K562 (cell line): ENCODE data around the gene KIF15. TPM values are rescaled to one million over a fixed set of nuclear protein-coding genes. Genes with fewer than 3 reads are reported as not detected.

Experiments used
- CHD2 ChIP-seq: IDR thresholded peaks from 2 replicates; pipeline ENCODE4 v1.6.1; 2011; ENCODE audit warnings: low read depth, low read length
- HDGF ChIP-seq: fragments of 450-650 bp; IDR thresholded peaks from 2 replicates; pipeline ENCODE4 v1.6.1; 2016
- NFYB ChIP-seq: IDR thresholded peaks from 2 replicates; pipeline ENCODE4 v1.6.1; 2011; ENCODE audit warnings: mild to moderate bottlenecking, moderate library complexity; ENCODE audit not compliant: insufficient read length; ENCODE audit errors: extremely low read depth
- PHB ChIP-seq: fragments of 250-450 bp; sonication (Bioruptor Pico); IDR thresholded peaks from 2 replicates; pipeline ENCODE4 v1.5.0; 2021
- PHB2 ChIP-seq: fragments of 450-650 bp; IDR thresholded peaks from 2 replicates; pipeline ENCODE4 v1.6.1; 2017; ENCODE audit warnings: low read depth
- RBM14 ChIP-seq: fragments of 200-400 bp; formaldehyde crosslinking; IDR thresholded peaks from 2 replicates; pipeline ENCODE4 v1.6.1; 2018; ENCODE audit warnings: low read depth, mild to moderate bottlenecking, low read length, moderate library complexity, borderline replicate concordance; ENCODE audit not compliant: insufficient read depth
- RBM25 ChIP-seq: fragments of 200-400 bp; formaldehyde crosslinking; IDR thresholded peaks from 2 replicates; pipeline ENCODE4 v1.6.1; 2018; ENCODE audit warnings: low read length, low read depth, moderate library complexity; ENCODE audit not compliant: severe bottlenecking
- SLC30A9 ChIP-seq: fragments of 250-450 bp; sonication (Bioruptor Pico); IDR thresholded peaks from 2 replicates; pipeline ENCODE4 v1.8.0; 2022; ENCODE audit warnings: mild to moderate bottlenecking, moderate library complexity
- SMAD3 ChIP-seq: fragments of 450-650 bp; formaldehyde crosslinking; conservative IDR thresholded peaks from 2 replicates; pipeline ENCODE4 v1.4.0; 2020; ENCODE audit warnings: mild to moderate bottlenecking
- SMC3 ChIP-seq: conservative IDR thresholded peaks from 2 replicates; pipeline ENCODE4 v1.6.1; 2011; ENCODE audit warnings: low read depth, low read length, improper control_type of control experiment; ENCODE audit not compliant: insufficient read depth
- ZBTB1 ChIP-seq: sonication (generic); formaldehyde crosslinking; IDR thresholded peaks from 2 replicates; pipeline ENCODE4 v1.8.1; 2023; ENCODE audit warnings: missing genetic modification reagents, low read depth, mild to moderate bottlenecking, borderline replicate concordance
- ZBTB8A ChIP-seq: fragments of 450-650 bp; IDR thresholded peaks from 2 replicates; pipeline ENCODE4 v1.6.1; 2018; ENCODE audit warnings: mild to moderate bottlenecking, moderate library complexity; ENCODE audit not compliant: partially characterized antibody
- ZNF134 ChIP-seq: fragments of 250-450 bp; sonication (Bioruptor Pico); conservative IDR thresholded peaks from 2 replicates; pipeline ENCODE4 v1.4.0; 2020
- ZSCAN29 ChIP-seq: fragments of 450-650 bp; IDR thresholded peaks from 2 replicates; pipeline ENCODE4 v1.6.1; 2017
- ZSCAN32 ChIP-seq: fragments of 450-650 bp; formaldehyde crosslinking; IDR thresholded peaks from 2 replicates; pipeline ENCODE4 v1.4.0; 2020; ENCODE audit warnings: mild to moderate bottlenecking, moderate library complexity
- polyA plus RNA-seq, 8 experiments: library from polyadenylated mRNA; depleted of rRNA in 4 of 8; stranded (reverse) in 5 of 8; unstranded in 3 of 8; fragments of >200 nt; fragmentation: Nextera tagmentation in 2 of 8; fragmentation: Illumina TruSeq in 1 of 8; extraction: Ambion mirVana in 2 of 8; extraction: Trizol in 1 of 8; gene quantifications; 2 replicates each; pipeline versions ENCODE4 v1.2.1 to v1.2.3, GENCODE V29; 2011 to 2014; ENCODE audit warnings: inconsistent platforms in 1 of 8, missing spikeins in 1 of 8
- total RNA-seq, 7 experiments: library from RNA; depleted of rRNA in 6 of 7; stranded (reverse); fragments of >200 nt in 6 of 7; fragmentation: Illumina TruSeq in 2 of 7; extraction: Trizol in 2 of 7; gene quantifications; 2 replicates each; pipeline versions ENCODE4 v1.2.1 to v1.2.3, GENCODE V29; 2011 to 2021; ENCODE audit warnings: low replicate concordance in 1 of 7
- TF ChIP-seq, protein P1 (sequence below): fragments of 250-450 bp; sonication (Bioruptor Pico); IDR thresholded peaks from 2 replicates; pipeline ENCODE4 v1.5.0; 2021
- TF ChIP-seq, protein P2 (sequence below): sonication (generic); formaldehyde crosslinking; IDR thresholded peaks from 2 replicates; pipeline ENCODE4 v1.5.0; 2020; ENCODE audit warnings: missing genetic modification reagents
- TF ChIP-seq, protein P3 (sequence below): fragments of 250-450 bp; sonication (Bioruptor Pico); IDR thresholded peaks from 2 replicates; pipeline ENCODE4 v1.5.0; 2020; ENCODE audit warnings: mild to moderate bottlenecking
- TF ChIP-seq, protein P4 (sequence below): fragments of 250-450 bp; sonication (Bioruptor Pico); IDR thresholded peaks from 2 replicates; pipeline ENCODE4 v1.8.0; 2021; ENCODE audit warnings: mild to moderate bottlenecking, moderate library complexity
- TF ChIP-seq, protein P5 (sequence below): sonication (generic); formaldehyde crosslinking; IDR thresholded peaks from 2 replicates; pipeline ENCODE4 v1.8.1; 2023; ENCODE audit warnings: mild to moderate bottlenecking, missing genetic modification reagents, moderate library complexity
- TF ChIP-seq, protein P6 (sequence below): fragments of 250-450 bp; sonication (Bioruptor Pico); IDR thresholded peaks from 2 replicates; pipeline ENCODE4 v1.5.0; 2020; ENCODE audit warnings: mild to moderate bottlenecking, borderline replicate concordance

Gene KIF15
- total and polyA plus RNA-seq, 9 of the 15 experiments (the other 6 are each of a cell fraction or from before 2014, with no cell fraction given) = 9.0 to 45.9 (median 26.0) TPM

DNA sequence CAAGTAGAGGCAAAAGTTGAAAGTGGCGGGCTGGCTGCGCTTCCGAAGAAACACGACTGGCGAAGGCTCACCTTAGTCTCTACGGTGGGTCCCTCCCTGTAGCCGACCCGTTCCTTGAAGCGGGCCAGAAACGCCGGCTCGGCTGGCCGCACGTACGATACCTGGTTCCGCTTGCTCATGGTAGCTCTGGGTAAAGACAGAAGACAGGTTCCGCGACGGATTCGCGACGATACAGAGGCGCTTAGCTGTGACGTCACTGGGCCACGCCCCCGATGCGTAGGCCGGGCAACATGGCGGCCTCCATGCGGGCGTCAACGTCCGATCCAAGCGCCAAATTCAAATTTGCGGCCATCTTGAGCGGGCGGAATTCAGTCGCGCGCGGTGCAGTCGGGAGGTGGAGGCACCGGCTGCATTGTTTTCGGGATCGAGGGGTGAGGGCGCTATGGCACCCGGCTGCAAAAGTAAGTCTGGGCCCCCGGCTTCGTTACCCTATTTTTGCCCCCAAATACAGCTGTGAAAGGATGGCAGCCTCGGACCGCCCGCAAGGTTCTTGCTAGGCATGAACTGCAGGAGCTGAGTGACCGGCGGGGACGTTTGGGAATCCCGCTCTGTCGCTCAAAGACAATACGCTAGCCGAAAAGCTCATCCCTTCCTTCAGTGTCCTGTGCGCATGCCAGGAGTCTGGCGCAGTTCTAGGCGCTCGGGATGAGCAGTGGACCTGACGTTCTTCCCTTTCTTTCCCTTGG is at the start of gene KIF15, which contains the start of gene KIAA1143 (continued):
- TF ChIP-seq ZBTB1 (CRISPR knock-in tag) = peak; percentile 67; the same call in 1 of the 2 replicates
- no peak for TF ChIP-seq NFYB
- no peak; the same call in 1 of the 2 replicates for TF ChIP-seq PHB2
- TF ChIP-seq, protein P1, sequence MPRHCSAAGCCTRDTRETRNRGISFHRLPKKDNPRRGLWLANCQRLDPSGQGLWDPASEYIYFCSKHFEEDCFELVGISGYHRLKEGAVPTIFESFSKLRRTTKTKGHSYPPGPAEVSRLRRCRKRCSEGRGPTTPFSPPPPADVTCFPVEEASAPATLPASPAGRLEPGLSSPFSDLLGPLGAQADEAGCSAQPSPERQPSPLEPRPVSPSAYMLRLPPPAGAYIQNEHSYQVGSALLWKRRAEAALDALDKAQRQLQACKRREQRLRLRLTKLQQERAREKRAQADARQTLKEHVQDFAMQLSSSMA (CRISPR knock-in tag) = no peak
- TF ChIP-seq RBM25 = no peak
- no peak for TF ChIP-seq SMC3
- no peak for TF ChIP-seq ZSCAN32 (CRISPR knock-in tag)
- TF ChIP-seq PHB (CRISPR knock-in tag) = no peak; the same call in 1 of the 2 replicates
- TF ChIP-seq ZBTB8A = no peak
- no peak for TF ChIP-seq CHD2
- TF ChIP-seq ZNF134 (CRISPR knock-in tag) = no peak
- TF ChIP-seq, protein P2, sequence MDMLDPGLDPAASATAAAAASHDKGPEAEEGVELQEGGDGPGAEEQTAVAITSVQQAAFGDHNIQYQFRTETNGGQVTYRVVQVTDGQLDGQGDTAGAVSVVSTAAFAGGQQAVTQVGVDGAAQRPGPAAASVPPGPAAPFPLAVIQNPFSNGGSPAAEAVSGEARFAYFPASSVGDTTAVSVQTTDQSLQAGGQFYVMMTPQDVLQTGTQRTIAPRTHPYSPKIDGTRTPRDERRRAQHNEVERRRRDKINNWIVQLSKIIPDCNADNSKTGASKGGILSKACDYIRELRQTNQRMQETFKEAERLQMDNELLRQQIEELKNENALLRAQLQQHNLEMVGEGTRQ (CRISPR knock-in tag) = 0 out of 2 replicates have a peak, but pooled peaks have one; percentile 10
- TF ChIP-seq ZSCAN29 = peak; percentile 48; the same call in 1 of the 2 replicates
- no peak for TF ChIP-seq SMAD3
- TF ChIP-seq, protein P3, sequence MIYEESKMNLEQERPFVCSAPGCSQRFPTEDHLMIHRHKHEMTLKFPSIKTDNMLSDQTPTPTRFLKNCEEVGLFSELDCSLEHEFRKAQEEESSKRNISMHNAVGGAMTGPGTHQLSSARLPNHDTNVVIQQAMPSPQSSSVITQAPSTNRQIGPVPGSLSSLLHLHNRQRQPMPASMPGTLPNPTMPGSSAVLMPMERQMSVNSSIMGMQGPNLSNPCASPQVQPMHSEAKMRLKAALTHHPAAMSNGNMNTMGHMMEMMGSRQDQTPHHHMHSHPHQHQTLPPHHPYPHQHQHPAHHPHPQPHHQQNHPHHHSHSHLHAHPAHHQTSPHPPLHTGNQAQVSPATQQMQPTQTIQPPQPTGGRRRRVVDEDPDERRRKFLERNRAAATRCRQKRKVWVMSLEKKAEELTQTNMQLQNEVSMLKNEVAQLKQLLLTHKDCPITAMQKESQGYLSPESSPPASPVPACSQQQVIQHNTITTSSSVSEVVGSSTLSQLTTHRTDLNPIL (CRISPR knock-in tag) = no peak
- TF ChIP-seq, protein P4, sequence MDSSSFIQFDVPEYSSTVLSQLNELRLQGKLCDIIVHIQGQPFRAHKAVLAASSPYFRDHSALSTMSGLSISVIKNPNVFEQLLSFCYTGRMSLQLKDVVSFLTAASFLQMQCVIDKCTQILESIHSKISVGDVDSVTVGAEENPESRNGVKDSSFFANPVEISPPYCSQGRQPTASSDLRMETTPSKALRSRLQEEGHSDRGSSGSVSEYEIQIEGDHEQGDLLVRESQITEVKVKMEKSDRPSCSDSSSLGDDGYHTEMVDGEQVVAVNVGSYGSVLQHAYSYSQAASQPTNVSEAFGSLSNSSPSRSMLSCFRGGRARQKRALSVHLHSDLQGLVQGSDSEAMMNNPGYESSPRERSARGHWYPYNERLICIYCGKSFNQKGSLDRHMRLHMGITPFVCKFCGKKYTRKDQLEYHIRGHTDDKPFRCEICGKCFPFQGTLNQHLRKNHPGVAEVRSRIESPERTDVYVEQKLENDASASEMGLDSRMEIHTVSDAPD = no peak
- no peak for TF ChIP-seq SLC30A9
- TF ChIP-seq RBM14 = no peak
- no peak for TF ChIP-seq HDGF
- TF ChIP-seq, protein P5, sequence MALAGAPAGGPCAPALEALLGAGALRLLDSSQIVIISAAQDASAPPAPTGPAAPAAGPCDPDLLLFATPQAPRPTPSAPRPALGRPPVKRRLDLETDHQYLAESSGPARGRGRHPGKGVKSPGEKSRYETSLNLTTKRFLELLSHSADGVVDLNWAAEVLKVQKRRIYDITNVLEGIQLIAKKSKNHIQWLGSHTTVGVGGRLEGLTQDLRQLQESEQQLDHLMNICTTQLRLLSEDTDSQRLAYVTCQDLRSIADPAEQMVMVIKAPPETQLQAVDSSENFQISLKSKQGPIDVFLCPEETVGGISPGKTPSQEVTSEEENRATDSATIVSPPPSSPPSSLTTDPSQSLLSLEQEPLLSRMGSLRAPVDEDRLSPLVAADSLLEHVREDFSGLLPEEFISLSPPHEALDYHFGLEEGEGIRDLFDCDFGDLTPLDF (CRISPR knock-in tag) = peak; percentile 99
- TF ChIP-seq, protein P6, sequence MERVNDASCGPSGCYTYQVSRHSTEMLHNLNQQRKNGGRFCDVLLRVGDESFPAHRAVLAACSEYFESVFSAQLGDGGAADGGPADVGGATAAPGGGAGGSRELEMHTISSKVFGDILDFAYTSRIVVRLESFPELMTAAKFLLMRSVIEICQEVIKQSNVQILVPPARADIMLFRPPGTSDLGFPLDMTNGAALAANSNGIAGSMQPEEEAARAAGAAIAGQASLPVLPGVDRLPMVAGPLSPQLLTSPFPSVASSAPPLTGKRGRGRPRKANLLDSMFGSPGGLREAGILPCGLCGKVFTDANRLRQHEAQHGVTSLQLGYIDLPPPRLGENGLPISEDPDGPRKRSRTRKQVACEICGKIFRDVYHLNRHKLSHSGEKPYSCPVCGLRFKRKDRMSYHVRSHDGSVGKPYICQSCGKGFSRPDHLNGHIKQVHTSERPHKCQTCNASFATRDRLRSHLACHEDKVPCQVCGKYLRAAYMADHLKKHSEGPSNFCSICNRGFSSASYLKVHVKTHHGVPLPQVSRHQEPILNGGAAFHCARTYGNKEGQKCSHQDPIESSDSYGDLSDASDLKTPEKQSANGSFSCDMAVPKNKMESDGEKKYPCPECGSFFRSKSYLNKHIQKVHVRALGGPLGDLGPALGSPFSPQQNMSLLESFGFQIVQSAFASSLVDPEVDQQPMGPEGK = no peak
